Measurements from ENCODE around the gene NAPG. TPM values are rescaled to one million over a fixed set of nuclear protein-coding genes. Genes with fewer than 3 reads are reported as not detected.
A peak's percentile ranks its signal among the peaks of the same experiment; 100 is the strongest.

NAPG gene
- total RNA-seq, 6 donors from 2014 or later, result 16.8 to 72.0 (median 34.0) TPM

- Histone ChIP-seq H3K36me3 (peaks cover 0 to 8% (median 7%) of the 10 kb centered on the region in 4 donors), H3K9me3 (no peaks in the 10 kb centered on the region), H3K4me3 (no peak overlapping the region), H3K27me3 (no peaks in the 10 kb centered on the region), H3K4me1 (peaks cover 7 to 25% (median 14%) of the 10 kb centered on the region in 4 donors), H3K27ac (no peak overlapping the region)
- ATAC-seq (ENCODE audit: low FRiP score in 2 of 2) (no peak), DNase-seq (no peak)
- no peak for TF ChIP-seq POLR2A (IDR thresholded peaks at IDR 0.05)
- TF ChIP-seq CTCF (IDR thresholded peaks at IDR 0.05), result no peak
- TF ChIP-seq EP300 (IDR thresholded peaks at IDR 0.05), result no peak
- no peak for TF ChIP-seq POLR2AphosphoS5 (IDR thresholded peaks at IDR 0.05)
- 72 to 87% methylated on average over 9 of the region's 9 CpGs for WGBS, 2 donors
Observed at GRCh38 chr18:10481831-10482230, 44.0 kb upstream of the NAPG start.

GRCh38 chr18:10482363-10482984 is 43.4 kb upstream of the NAPG start:
- peaks cover 0 to 14% (median 8%) of the 10 kb centered on the region in 4 donors for H3K36me3 ChIP-seq
- no peaks in the 10 kb centered on the region for H3K9me3 ChIP-seq
- no peak overlapping the region for H3K27ac ChIP-seq
- H3K4me1 ChIP-seq, result peaks cover under 1 to 19% (median 7%) of the 10 kb centered on the region in 4 donors
- H3K27me3 ChIP-seq, result no peaks in the 10 kb centered on the region
- ATAC-seq (ENCODE audit: low FRiP score in 2 of 2) (no peak), DNase-seq (no peak)
- 96 to 97% methylated on average over 6 to 11 of the region's 11 CpGs for WGBS, 2 donors
- no peak overlapping the region for H3K4me3 ChIP-seq
- TF ChIP-seq POLR2AphosphoS5 (IDR thresholded peaks at IDR 0.05) (no peak), POLR2A (IDR thresholded peaks at IDR 0.05) (no peak), CTCF (IDR thresholded peaks at IDR 0.05) (no peak), EP300 (IDR thresholded peaks at IDR 0.05) (no peak)

- ATAC-seq (ENCODE audit: low FRiP score in 2 of 2) (peak in 1 of 2 donors; percentile 42), DNase-seq (peak in 1 of 2 donors; percentile 68)
- TF ChIP-seq EP300 (IDR thresholded peaks at IDR 0.05) (no peak), CTCF (IDR thresholded peaks at IDR 0.05) (no peak), POLR2A (IDR thresholded peaks at IDR 0.05) (no peak), POLR2AphosphoS5 (IDR thresholded peaks at IDR 0.05) (no peak)
- Histone ChIP-seq H3K4me3 (no peak overlapping the region), H3K4me1 (peaks cover 0 to 17% (median 4%) of the 10 kb centered on the region in 4 donors), H3K27me3 (no peaks in the 10 kb centered on the region), H3K27ac (no peak overlapping the region), H3K9me3 (no peaks in the 10 kb centered on the region), H3K36me3 (peaks cover 0 to 22% (median 14%) of the 10 kb centered on the region in 4 donors)
- WGBS, 2 donors, result 69 to 71% methylated on average over 11 to 19 of the region's 20 CpGs
Observed at GRCh38 chr18:10482985-10483949, 42.6 kb upstream of the NAPG start.

- Histone ChIP-seq H3K27ac (no peak overlapping the region), H3K4me1 (peaks cover 0 to 9% (median 4%) of the 10 kb centered on the region in 4 donors), H3K36me3 (peaks cover 0 to 29% (median 21%) of the 10 kb centered on the region in 4 donors), H3K9me3 (no peaks in the 10 kb centered on the region), H3K27me3 (no peaks in the 10 kb centered on the region), H3K4me3 (no peak overlapping the region)
- TF ChIP-seq CTCF (IDR thresholded peaks at IDR 0.05) (no peak), POLR2AphosphoS5 (IDR thresholded peaks at IDR 0.05) (no peak), EP300 (IDR thresholded peaks at IDR 0.05) (no peak), POLR2A (IDR thresholded peaks at IDR 0.05) (no peak)
- DNase-seq (peak in 1 of 2 donors; percentile 75), ATAC-seq (ENCODE audit: low FRiP score in 2 of 2) (no peak)
- 95 to 97% methylated on average over 13 to 20 of the region's 20 CpGs for WGBS, 2 donors
Observed at GRCh38 chr18:10485475-10485874, 40.4 kb upstream of the NAPG start.
